Activated CD8-positive, alpha-beta memory T cell treated with anti-CD3 and anti-CD28 coated beads, Interleukin-2, amount 50 U/mL, for 1 hour (primary cell): ENCODE data around the gene NCK2.
"Not testable (repeated sequence)": the region's sequence is repeated elsewhere in the genome, so short reads cannot be mapped to it uniquely, and the experiment has no call there.

Experiments
- DNase-seq: peaks from one replicate; pipeline ENCODE4 v3.0.0-alpha.2; 2020; ENCODE audit errors: extremely low read depth

The NCK2 gene

GRCh38 chr2:105890111-105890510 is 145.4 kb downstream of the NCK2 start:
- no peak for DNase-seq

- no peak for DNase-seq
These were observed 146.1 kb downstream of the NCK2 start for GRCh38 chr2:105890856-105891255.

GRCh38 chr2:105893011-105893995 is 148.6 kb downstream of the NCK2 start:
- no peak for DNase-seq

GRCh38 chr2:105894327-105894944 is 149.7 kb downstream of the NCK2 start:
- DNase-seq = no peak

- DNase-seq = no peak
These were observed 151.5 kb downstream of the NCK2 start for GRCh38 chr2:105895990-105896764.

- no peak for DNase-seq
These were observed 152.1 kb downstream of the NCK2 start for GRCh38 chr2:105896765-105897163.

- DNase-seq = not testable (repeated sequence)
These were observed 153.0 kb downstream of the NCK2 start for GRCh38 chr2:105897694-105898093.

GRCh38 chr2:105903051-105903674 is 158.5 kb downstream of the NCK2 start:
- DNase-seq = no peak

GRCh38 chr2:105904938-105905337 is 160.2 kb downstream of the NCK2 start:
- DNase-seq = no peak

GRCh38 chr2:105906481-105906880 is 161.8 kb downstream of the NCK2 start:
- DNase-seq = no peak

GRCh38 chr2:105907184-105907583 is 162.5 kb downstream of the NCK2 start:
- DNase-seq = no peak

GRCh38 chr2:105909215-105909614 is 164.5 kb downstream of the NCK2 start:
- no peak for DNase-seq

- no peak for DNase-seq
These were observed 166.0 kb downstream of the NCK2 start for GRCh38 chr2:105910497-105911238.

GRCh38 chr2:105911425-105911824 is 166.7 kb downstream of the NCK2 start:
- no peak for DNase-seq

GRCh38 chr2:105912081-105912480 is 167.4 kb downstream of the NCK2 start:
- no peak for DNase-seq

- no peak for DNase-seq
These were observed 170.4 kb downstream of the NCK2 start for GRCh38 chr2:105915005-105915558.

- no peak for DNase-seq
These were observed 172.5 kb downstream of the NCK2 start for GRCh38 chr2:105917226-105917625.

GRCh38 chr2:105917688-105918087 is 173.0 kb downstream of the NCK2 start:
- no peak for DNase-seq

- no peak for DNase-seq
These were observed 174.6 kb downstream of the NCK2 start for GRCh38 chr2:105919191-105919811.

- no peak for DNase-seq
These were observed 175.1 kb downstream of the NCK2 start for GRCh38 chr2:105919826-105920225.
